GM18505 (cell line): Measurements from ENCODE around the gene USP4.
"Not testable (repeated sequence)": the region's sequence is repeated elsewhere in the genome, so short reads cannot be mapped to it uniquely, and the experiment has no call there.

ENCODE experiments used
- ATAC-seq: cut with Tn5 transposase; IDR thresholded peaks from one replicate; pipeline ENCODE4 v1.9.1; 2021; ENCODE audit not compliant: unreplicated experiment
- POLR2A ChIP-seq: IDR thresholded peaks from 4 replicates; pipeline ENCODE4 v1.6.1; 2011; ENCODE audit warnings: borderline replicate concordance; ENCODE audit not compliant: insufficient read depth, insufficient read length; ENCODE audit errors: extremely low read depth

USP4 gene

DNA sequence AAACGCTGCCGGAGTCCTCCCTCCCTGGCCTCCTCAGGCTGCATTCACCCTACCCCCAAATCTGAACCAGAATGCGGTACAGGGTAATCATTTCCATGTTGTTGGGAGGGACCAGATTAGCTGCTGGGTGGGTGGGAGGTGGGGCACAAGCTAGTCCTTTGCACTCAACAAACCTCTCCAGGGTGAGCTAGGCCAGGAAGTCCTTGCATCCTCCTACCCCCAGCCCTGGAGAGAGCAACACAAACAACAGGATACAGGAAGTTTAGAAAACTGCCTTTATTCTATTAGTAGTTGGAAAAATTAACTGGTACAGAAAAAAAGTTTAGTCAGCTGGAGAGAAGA, 19.0 kb upstream of the USP4 start:
- peak; percentile 9 for ATAC-seq

DNA sequence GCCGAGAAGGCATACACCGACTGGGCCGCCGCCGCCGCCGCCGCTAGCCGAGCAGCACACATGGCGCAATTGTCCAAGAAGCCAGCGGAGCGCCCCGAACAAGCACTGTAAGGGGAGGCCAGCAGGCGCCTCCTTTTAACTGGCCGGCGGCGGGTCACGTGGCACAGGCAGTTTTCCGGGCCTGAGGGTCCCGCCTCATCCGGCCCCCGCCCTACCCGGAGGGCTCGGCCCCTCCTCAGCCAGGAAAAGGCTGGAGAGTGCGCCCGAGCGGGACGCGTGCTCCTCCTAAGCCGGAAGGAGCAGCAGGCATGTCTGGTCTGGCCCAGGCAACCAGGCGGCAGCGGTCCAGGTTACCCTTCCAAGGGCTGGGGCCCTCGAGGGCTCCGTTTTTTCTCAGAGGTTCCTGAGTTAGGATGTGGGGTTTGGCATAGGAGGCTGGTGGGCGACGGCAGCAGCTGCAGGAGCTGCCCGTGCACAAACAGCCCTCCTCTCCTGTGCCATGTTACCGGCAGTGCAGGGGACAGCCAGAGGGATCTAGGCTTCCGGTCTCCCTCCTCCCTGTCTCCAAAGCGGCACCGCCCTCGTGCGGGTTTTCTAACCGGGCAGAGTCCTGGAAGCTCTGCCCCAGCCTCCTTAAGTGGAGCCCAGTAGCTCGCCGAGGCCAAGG, 18.5 kb upstream of the USP4 start, which contains the start of gene GPX1:
Gene GPX1 (minus strand): TSS at position 137 of the 667 bp plus-strand sequence. CDS start 75 bp downstream, at position 62.
- TF ChIP-seq POLR2A, result peak; percentile 96

More for the DNA sequence above, 19.0 kb upstream of the USP4 start:
- no peak for TF ChIP-seq POLR2A

DNA sequence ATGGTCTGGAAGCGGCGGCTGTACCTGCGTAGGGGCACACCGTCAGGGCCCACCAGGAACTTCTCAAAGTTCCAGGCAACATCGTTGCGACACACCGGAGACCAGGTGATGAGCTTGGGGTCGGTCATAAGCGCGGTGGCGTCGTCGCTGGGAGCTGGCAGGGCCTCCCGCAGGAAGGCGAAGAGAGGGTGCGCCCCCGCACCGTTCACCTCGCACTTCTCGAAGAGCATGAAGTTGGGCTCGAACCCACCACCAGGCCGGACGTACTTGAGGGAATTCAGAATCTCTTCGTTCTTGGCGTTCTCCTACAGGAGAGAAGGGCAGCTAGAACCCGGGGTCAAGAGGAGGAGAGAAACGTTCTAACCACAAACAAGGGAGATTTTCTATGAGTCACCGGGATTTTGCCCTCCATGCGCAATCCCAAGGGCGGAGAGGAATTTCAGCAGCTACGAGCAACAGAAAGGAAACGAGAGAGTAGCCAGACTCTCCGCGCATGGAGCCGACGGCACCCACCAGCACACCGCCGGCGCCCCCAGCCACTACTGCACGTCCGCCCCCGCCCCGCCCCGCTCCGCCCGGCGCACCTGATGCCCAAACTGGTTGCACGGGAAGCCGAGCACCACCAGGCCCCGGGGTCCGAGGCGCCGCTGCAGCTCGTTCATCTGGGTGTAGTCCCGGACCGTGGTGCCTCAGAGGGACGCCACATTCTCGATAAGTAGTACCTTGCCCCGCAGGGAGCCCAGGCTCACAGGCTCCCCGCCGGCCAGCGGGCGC, 17.8 kb upstream of the USP4 start:
- ATAC-seq, result peak; percentile 36

More for the DNA sequence above, 18.5 kb upstream of the USP4 start, which contains the start of gene GPX1:
- ATAC-seq, result peak; percentile 80

DNA sequence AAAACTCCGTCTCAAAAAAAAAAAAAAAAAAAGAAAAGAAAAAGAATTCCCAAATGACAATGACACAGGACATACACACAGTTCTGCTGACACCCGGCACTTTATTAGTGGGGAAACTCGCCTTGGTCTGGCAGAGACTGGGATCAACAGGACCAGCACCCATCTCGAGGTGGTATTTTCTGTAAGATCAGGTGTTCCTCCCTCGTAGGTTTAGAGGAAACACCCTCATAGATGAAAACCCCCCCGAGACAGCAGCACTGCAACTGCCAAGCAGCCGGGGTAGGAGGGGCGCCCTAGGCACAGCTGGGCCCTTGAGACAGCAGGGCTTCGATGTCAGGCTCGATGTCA, 17.2 kb upstream of the USP4 start:
- ATAC-seq, result not testable (repeated sequence)

DNA sequence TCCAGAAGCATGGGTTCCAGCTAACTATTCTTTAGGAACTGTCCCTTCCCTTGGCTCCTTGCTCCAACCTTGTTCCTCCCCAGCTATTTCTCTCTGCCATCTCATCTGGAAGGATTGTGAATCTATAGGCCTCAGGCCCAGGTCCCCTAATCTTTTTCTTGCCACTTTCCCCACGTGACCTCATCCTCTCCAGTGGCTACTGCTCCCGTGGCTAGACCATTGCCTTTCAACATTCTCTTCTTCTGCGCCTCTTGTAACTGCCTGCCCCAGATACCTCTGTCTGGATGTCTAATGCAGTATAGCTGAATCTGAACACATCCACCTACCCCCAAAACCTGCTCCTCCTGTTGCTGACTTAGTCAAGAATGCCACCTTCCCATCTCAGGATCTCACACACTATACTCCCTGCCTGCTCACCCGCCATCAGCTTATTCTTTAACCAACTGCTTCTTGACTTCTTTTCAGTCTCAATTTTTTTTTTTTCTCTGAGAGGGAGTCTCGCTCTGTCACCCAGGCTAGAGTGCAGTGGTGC, 13.1 kb upstream of the USP4 start:
- no peak for ATAC-seq
- no peak for TF ChIP-seq POLR2A

DNA sequence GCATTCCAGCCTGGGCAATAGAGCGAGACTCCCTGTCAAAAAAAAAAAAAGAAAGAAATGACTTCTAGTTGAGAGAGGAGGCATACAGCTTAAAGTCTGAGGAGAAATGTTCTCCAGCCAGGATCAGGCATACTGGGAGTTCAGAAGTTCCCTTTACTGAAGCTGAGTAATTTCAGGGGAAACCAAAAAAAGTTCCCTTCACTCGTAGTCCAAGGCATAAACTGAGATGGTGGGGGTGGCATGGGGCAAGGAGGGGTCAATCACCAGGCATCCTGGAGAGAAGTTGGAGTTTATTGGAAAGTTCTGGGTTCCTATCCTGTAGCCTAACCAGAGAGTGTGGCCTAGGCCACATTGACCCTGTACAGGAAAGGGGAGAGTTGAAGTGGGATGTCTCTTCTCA, 12.4 kb upstream of the USP4 start:
- ATAC-seq, result no peak
- no peak for TF ChIP-seq POLR2A

DNA sequence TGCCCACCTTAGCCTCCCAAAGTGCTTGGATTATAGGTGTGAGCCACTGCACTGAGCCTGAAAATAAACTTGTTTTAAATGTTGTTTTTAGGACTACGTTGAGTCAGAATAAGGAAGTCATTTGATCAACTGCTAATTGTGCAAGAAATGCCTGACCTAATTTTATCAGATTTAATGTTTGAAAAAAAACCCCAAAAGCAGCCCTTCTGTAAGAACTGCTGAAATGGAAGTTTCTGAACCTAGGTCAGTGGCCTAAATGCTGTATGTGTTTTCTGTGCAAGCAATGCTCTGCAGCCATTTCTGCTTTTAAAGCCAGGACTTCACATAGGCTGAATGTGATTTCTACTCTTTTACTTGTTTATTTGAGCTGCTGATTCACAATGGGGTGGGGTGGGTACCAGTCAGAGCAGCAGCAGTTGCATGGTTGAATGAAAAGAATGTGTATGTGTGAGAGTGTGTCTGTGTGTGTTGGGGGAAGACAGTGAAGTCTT, 11.7 kb upstream of the USP4 start:
- ATAC-seq, result no peak
- TF ChIP-seq POLR2A, result no peak

DNA sequence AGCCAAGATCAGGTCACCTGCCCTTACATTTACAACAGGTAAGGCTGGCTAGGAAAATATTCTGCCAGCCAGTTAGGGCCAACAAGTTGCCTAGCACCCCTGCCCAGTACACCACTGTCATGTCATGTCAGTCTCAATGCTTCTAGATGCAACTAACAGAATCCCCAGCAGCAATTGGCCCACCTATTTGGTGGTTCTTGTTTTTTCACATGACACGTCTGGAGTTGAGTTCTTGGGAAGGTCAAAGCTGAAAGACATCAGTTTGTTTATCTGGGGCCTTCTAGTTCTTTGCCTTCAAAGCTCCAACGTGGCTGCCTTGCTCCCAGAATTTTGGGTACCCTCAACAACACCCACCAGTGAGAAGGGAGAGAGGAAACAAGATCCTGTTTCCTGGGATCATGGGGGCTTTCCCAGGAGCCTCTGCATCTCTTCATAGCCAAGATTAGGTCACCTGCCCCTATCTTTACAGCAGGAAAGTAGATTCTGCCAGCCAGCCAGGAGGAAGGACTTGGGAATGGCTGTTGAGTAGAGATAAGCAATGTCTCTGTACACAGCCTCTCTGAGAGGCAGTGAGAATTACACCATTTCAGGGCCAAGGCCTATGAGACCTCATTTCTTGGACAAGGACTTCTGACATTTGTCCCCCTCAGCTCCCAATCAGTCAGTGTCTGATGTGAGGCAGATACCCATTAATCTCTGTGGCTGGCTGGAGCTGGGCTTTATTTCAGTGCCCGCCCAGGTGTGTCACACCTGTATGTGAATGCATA, 9.7 kb upstream of the USP4 start:
- TF ChIP-seq POLR2A, result no peak
- no peak for ATAC-seq

DNA sequence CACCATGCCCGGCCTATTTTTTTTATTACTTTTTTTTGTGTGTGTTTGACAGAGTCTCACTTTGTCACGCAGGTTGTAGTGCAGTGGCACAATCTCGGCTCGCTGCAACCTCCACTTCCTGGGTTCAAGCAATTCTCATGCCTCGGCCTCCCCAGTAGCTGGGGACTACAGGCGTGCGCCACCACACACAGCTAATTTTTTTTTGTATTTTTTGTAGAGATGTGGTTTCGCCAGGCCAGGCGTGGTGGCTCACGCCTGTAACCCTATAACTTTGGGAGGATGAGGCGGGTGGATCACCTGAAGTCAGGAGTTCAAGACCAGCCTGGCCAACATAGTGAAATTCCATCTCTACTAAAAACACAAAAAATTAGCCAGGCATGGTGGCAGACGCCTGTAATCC, 8.5 kb upstream of the USP4 start:
- not testable (repeated sequence) for ATAC-seq

DNA sequence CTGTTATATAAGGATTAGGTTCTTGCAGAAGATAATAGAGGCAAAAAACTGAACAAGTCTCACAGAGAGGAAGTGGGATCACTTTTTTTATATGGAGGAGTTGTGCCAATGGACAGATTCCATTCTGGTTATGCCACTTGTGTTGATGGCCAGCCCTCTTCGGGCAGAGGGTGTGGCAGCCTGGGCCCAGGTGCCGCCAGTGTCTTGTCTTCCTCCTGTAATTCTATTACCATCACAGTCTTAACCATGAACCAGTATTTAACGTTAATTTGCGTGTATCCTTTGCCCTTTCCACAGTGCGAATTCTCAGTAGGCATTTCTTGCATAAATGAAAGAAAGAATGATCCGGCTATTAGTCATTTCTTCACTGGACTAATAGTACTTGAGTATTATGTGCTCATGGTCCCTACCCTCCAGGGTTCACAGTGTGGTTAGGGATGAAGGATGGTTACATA, 7.0 kb upstream of the USP4 start:
- TF ChIP-seq POLR2A, result no peak
- no peak for ATAC-seq

DNA sequence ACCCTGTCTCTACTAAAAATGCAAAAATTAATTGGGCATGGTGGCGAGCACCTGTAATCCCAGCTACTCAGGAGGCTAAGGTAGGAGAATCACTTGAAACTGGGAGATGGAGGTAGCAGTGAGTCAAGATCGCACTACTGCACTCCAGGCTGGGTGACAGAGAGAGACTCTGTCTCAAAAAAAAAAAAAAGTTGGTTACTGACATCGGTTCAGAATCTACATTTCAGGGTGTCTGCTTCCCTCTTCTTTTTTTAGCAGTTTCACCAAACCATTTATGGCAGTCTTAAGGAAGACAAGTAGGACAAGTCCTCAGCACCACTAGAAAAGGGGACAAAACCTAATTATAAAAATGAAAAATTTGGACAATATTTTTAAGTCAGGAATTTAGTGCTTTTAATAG, 3.3 kb upstream of the USP4 start:
- no peak for ATAC-seq
- no peak for TF ChIP-seq POLR2A

DNA sequence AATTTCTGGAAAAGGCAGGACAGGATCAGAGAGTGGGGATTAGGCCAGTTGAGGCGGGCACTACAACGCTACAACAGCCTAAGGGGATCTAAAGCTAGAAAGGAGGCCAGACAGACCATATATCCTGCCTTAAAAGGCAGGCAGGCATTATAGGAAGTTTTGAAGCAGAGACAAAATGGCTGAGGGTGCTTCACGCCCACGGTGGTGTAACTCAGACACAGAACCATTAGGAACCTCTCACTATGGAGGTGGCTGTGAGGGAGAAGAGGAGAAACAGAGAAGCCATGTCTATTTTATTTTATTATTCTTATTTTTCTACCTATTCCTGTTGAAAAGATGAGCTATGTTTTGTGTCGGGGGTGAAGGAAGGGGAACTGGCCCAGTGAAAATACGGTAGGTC, 2.1 kb upstream of the USP4 start:
- no peak for TF ChIP-seq POLR2A
- no peak for ATAC-seq

DNA sequence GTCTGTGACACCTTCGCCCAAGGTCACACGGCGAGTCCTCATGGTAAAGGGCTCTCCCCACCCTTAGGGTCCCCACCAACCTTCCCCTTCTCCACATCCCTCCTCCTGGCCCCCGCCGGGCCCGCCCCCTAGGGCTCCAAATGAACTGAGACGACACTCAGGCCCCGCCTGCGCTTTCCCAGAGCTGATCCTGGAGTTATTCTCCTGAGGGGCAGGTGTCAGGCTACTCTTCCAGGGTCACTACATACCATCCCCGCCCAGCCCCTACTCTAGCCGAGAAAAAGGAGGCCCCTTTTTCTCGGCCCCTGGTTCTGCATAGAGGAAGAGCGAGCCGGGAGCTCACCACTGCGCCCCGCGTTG, 292 bp downstream of the USP4 start:
- ATAC-seq, result peak; percentile 3
- TF ChIP-seq POLR2A, result no peak

DNA sequence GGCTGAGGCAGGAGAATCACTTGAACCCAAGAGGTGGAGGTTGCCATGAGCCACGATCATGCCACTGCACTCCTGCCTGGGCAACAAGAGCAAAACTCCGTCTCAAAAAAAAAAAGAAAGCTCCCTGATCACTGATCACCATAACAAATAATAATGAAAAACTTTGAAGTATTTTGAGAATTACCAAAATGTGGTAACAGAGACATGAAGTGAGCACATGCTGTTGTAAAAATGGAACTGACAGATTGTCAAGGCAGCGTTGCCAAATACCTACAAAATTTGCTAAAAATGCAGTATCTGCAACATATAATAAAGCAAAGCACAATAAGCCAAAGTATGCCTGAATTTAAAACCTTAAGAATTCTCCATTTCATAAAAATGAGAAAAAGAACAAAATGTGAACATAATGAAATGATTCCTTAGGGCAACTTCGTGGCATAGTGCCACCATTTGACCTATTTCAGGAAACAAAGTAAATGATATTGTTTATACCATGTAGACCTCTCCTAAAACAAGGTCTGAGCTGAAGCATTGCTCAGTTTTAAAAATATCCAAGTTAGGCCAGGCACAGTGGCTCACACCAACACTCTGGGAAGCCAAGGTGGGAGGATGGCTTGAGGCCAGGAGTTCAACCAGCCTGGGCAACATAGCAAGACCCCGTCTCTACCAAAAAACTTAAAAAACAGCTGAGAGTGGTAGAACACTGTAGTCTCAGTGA, 5.8 kb downstream of the USP4 start:
- no peak for TF ChIP-seq POLR2A

DNA sequence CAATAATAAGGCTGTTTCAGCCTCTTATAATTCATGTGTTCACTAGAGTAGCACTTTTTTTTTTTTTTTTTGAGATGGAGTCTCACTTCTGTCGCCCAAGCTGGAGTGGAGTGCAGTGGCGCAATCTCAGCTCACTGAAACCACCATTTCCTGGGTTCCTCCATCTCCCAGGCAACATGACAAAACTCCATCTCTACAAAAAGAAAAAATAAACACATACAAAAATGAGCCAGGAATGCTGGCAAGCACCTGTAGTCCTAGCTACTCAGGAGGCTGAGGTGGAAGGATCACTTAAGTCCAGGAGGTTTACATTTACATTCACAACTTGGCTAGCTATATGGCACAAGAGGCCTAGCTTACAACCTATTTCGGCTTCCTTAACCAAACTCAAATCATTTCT, 6.8 kb downstream of the USP4 start:
- no peak for ATAC-seq
- no peak for TF ChIP-seq POLR2A

More for the DNA sequence above, 5.8 kb downstream of the USP4 start:
- no peak for ATAC-seq
